MCF 10A (cell line): ENCODE data around the gene FGD5. TPM values are rescaled to one million over a fixed set of nuclear protein-coding genes. Genes with fewer than 3 reads are reported as not detected.

ENCODE experiments used
- BruUV-seq: library from RNA; stranded (reverse); fragments of 400-500 nt; replicated peaks from 2 replicates; lab custom pipeline; 2021; lab: Mats Ljungman, UMichigan
- CTCF ChIA-PET: fragments of 300-600 bp; sonication (Branson Sonifier 250); formaldehyde crosslinking; extraction: SDS; loops from one replicate; lab custom pipeline; 2021; ENCODE audit warnings: antibody characterized with exemption, inconsistent platforms; lab: Yijun Ruan, JAX
- POLR2A ChIA-PET: fragments of 300-600, 350-650 bp; sonication (Branson Sonifier 250); formaldehyde crosslinking; extraction: SDS; loops from one replicate; lab custom pipeline; 2020; ENCODE audit warnings: antibody characterized with exemption, inconsistent platforms; lab: Yijun Ruan, JAX
- DNase-seq: peaks from one replicate; pipeline ENCODE4 v3.0.0-alpha.2; 2018; ENCODE audit not compliant: unreplicated experiment
- H3K27ac Mint-ChIP-seq: one replicate; pipeline ENCODE4 v1.8.0; 2022; ENCODE audit warnings: mild to moderate bottlenecking, low read depth, mixed read lengths; ENCODE audit not compliant: unreplicated experiment
- H3K27me3 Mint-ChIP-seq: one replicate; pipeline ENCODE4 v1.8.0; 2022; ENCODE audit warnings: mixed read lengths; ENCODE audit not compliant: insufficient read depth, unreplicated experiment
- H3K36me3 Mint-ChIP-seq: one replicate; pipeline ENCODE4 v1.8.0; 2022; ENCODE audit warnings: mild to moderate bottlenecking, moderate library complexity, mixed read lengths; ENCODE audit not compliant: insufficient read depth, unreplicated experiment
- H3K4me1 Mint-ChIP-seq: one replicate; pipeline ENCODE4 v1.8.0; 2022; ENCODE audit warnings: mixed read lengths; ENCODE audit not compliant: insufficient read depth, unreplicated experiment
- H3K4me3 Mint-ChIP-seq: one replicate; pipeline ENCODE4 v1.8.0; 2022; ENCODE audit warnings: mild to moderate bottlenecking, moderate library complexity, mixed read lengths; ENCODE audit not compliant: unreplicated experiment
- H3K9me3 Mint-ChIP-seq: one replicate; pipeline ENCODE4 v1.8.0; 2022; ENCODE audit warnings: mixed read lengths; ENCODE audit not compliant: unreplicated experiment
- CTCF ChIP-seq: fragments of 200-600 bp; IDR thresholded peaks from one replicate; pipeline ENCODE4 v1.8.0; 2022; ENCODE audit warnings: antibody characterized with exemption, mild to moderate bottlenecking; ENCODE audit not compliant: unreplicated experiment
- intact Hi-C: fragments of 100-400 bp; cut with micrococcal nuclease; formaldehyde crosslinking; loops from 2 replicates; pipeline ENCODE4 v1.14.1; 2022
- total RNA-seq: library from RNA; stranded (reverse); gene quantifications from 2 replicates; pipeline ENCODE4 v1.2.3, GENCODE V29; 2022

The FGD5 gene
- total RNA-seq, 1 experiment from 2014 or later: not detected

DNA sequence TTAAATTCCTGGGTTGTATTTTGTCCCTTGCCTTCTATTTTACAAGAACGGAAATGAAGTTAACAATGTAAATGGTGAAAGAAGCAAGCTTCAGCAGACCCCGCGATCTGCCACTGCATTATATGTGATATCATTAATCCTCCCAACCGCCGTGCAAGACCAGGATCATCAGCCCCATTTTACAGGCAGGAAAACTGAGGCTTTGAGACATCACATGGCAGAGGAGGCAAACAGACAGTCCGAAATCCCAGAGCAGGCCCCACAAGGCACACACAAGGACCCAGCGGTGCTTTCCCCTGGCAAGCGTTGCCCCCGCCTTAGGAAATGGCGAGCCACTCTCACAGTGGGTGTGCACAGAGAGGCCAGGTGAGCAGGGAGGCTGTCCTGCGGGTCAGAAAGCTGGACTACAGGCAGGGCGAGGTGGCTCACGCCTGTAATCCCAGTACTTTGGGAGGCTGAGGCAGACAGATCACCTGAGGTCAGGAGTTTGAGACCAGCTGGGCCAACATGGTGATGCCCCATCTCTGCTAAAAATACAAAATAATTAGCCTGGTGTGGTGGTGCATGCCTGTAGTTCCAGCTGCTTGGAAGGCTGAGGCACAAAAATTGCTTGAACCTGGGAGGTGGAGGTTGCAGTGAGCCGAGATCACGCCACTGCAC is 16.2 kb downstream of the FGD5 start:
- Mint-ChIP-seq H3K9me3 (no peaks in the 10 kb centered on the region), H3K27me3 (peaks cover 86% of the 10 kb centered on the region), H3K36me3 (no peaks in the 10 kb centered on the region), H3K4me3 (no peak overlapping the region), H3K4me1 (no peaks in the 10 kb centered on the region), H3K27ac (no peak overlapping the region)
- CTCF ChIA-PET: interaction anchor here (0.6 to 1.0 kb wide), 2 partner anchors 161 to 1015 kb away, joined by 4 to 7 read pairs; no protein-coding TSS in a partner anchor
- BruUV-seq: no TSS peak
- DNase-seq: no peak
- POLR2A ChIA-PET: interaction anchor here (0.6 kb wide), 1 partner anchor 34 kb away, joined by 3 read pairs; no protein-coding TSS in a partner anchor
- no peak for TF ChIP-seq CTCF
- intact Hi-C loops: no loop called here

- H3K36me3 Mint-ChIP-seq: no peaks in the 10 kb centered on the region
- intact Hi-C loops: no loop called here
- CTCF ChIA-PET: interaction anchor here (1.0 kb wide), 1 partner anchor 162 kb away, joined by 7 read pairs; no protein-coding TSS in a partner anchor
- no peak overlapping the region for H3K4me3 Mint-ChIP-seq
- BruUV-seq: no TSS peak
- POLR2A ChIA-PET: interaction anchor here (0.6 kb wide), 1 partner anchor 15 kb away, joined by 3 read pairs; no protein-coding TSS in a partner anchor
- H3K27me3 Mint-ChIP-seq: peaks cover 85% of the 10 kb centered on the region
- DNase-seq: no peak
- no peaks in the 10 kb centered on the region for H3K9me3 Mint-ChIP-seq
- no peaks in the 10 kb centered on the region for H3K4me1 Mint-ChIP-seq
- TF ChIP-seq CTCF: no peak
- no peak overlapping the region for H3K27ac Mint-ChIP-seq
Observed at GRCh38 chr3:14836049-14836468, 17.3 kb downstream of the FGD5 start.

DNA sequence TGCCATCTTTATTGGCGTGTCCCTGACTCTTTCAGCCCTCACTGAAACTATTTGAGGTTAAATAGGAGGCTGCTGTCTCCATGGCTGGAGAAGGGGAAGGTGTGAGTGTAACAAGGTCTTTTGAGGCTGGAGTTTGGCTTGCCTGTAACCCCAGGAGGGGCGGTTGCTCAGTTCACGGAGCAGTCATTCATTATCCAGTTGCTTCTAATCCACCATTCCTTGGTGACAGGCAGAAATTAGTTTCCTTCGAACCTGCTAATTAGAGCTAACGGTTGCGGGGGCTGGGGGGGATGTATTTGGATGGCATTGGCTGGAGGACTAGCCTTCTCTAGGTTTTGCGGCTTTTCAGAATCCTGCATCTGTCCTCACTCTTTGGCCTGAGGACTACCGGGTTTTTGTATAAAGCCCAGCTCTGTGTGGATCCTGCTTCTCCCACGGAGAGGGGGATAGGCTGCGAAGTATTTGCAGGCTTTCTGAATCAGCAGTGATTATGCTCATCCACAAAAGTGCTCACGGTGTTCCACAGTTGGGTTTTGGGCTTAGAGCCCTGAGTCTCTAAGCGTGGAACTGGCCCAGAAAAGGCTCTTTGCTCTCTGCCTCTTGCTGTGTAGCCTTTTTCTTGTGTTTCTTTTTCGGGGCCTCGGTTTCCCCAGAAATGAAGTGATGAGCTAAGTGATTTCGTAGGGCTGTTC is 18.6 kb downstream of the FGD5 start:
- Mint-ChIP-seq H3K9me3 (no peaks in the 10 kb centered on the region), H3K4me1 (no peaks in the 10 kb centered on the region), H3K36me3 (no peaks in the 10 kb centered on the region), H3K4me3 (no peak overlapping the region), H3K27ac (no peak overlapping the region), H3K27me3 (peaks cover 85% of the 10 kb centered on the region)
- CTCF ChIA-PET: interaction anchor here (0.7 kb wide), 1 partner anchor 9 kb away, joined by 6 read pairs; no protein-coding TSS in a partner anchor
- no peak for TF ChIP-seq CTCF
- POLR2A ChIA-PET: no interaction called here
- no peak for DNase-seq
- intact Hi-C loops: no loop called here
- BruUV-seq: no TSS peak

GRCh38 chr3:14837878-14838258 is 19.1 kb downstream of the FGD5 start:
- BruUV-seq: no TSS peak
- peaks cover 85% of the 10 kb centered on the region for H3K27me3 Mint-ChIP-seq
- no peak for TF ChIP-seq CTCF

More at GRCh38 chr3:14837878-14838258, 19.1 kb downstream of the FGD5 start:
- intact Hi-C loops: no loop called here
- CTCF ChIA-PET: interaction anchor here (0.7 kb wide), 1 partner anchor 8 kb away, joined by 6 read pairs; no protein-coding TSS in a partner anchor
- Mint-ChIP-seq H3K4me3 (no peak overlapping the region), H3K4me1 (no peaks in the 10 kb centered on the region), H3K9me3 (no peaks in the 10 kb centered on the region), H3K36me3 (no peaks in the 10 kb centered on the region), H3K27ac (no peak overlapping the region)
- POLR2A ChIA-PET: no interaction called here
- DNase-seq: no peak
